K562 (cell line): ENCODE measurements around the gene BRWD1. TPM values are rescaled to one million over a fixed set of nuclear protein-coding genes. Genes with fewer than 3 reads are reported as not detected.

Source experiments
- ADNP ChIP-seq: fragments of 200-800 bp; sonication (Bioruptor generic); IDR thresholded peaks from 2 replicates; pipeline ENCODE4 v1.6.1; 2016; ENCODE audit warnings: missing genetic modification characterization, missing compliant biosample characterization
- BRF2 ChIP-seq: IDR thresholded peaks from 3 replicates; pipeline ENCODE4 v1.6.1; 2011; ENCODE audit warnings: borderline replicate concordance, mild to moderate bottlenecking; ENCODE audit not compliant: insufficient read length, insufficient read depth
- CC2D1A ChIP-seq: fragments of 450-650 bp; IDR thresholded peaks from 2 replicates; pipeline ENCODE4 v1.6.1; 2017; ENCODE audit warnings: mild to moderate bottlenecking
- CREB3L1 ChIP-seq: fragments of 450-650 bp; IDR thresholded peaks from 2 replicates; pipeline ENCODE4 v1.6.1; 2014; ENCODE audit warnings: low read depth, mild to moderate bottlenecking, moderate library complexity, borderline replicate concordance
- CREBBP ChIP-seq: IDR thresholded peaks from one replicate; pipeline ENCODE4 v1.6.1; 2012; ENCODE audit warnings: low read depth, mild to moderate bottlenecking, control low read depth, inconsistent platforms, low read length
- ERF ChIP-seq: fragments of 450-650 bp; formaldehyde crosslinking; IDR thresholded peaks from 2 replicates; pipeline ENCODE4 v1.4.0; 2020; ENCODE audit warnings: mild to moderate bottlenecking, mixed read lengths
- GABPB1 ChIP-seq: sonication (generic); formaldehyde crosslinking; IDR thresholded peaks from 2 replicates; pipeline ENCODE4 v1.8.0; 2022; ENCODE audit warnings: mild to moderate bottlenecking, missing genetic modification reagents
- HOXB6 ChIP-seq: fragments of 250-450 bp; sonication (Bioruptor Pico); IDR thresholded peaks from 2 replicates; pipeline ENCODE4 v1.5.1; 2022; ENCODE audit warnings: mild to moderate bottlenecking, borderline replicate concordance
- JUND ChIP-seq, 2 experiments: IDR thresholded peaks; 2 replicates in 1 of 2; 3 replicates in 1 of 2; pipeline ENCODE4 v1.6.1; 2011; ENCODE audit warnings: borderline replicate concordance in 2 of 2, low read depth in 2 of 2, low read length in 2 of 2, improper control_type of control experiment in 1 of 2, missing biosample characterization in 1 of 2, missing genetic modification characterization in 1 of 2, missing genetic modification reagents in 1 of 2
- MIER1 ChIP-seq: fragments of 450-650 bp; IDR thresholded peaks from 2 replicates; pipeline ENCODE4 v1.6.1; 2016; ENCODE audit warnings: antibody characterized with exemption, mild to moderate bottlenecking, low read depth
- MTF1 ChIP-seq: fragments of 250-450 bp; sonication (Bioruptor Pico); IDR thresholded peaks from 2 replicates; pipeline ENCODE4 v1.9.0; 2021; ENCODE audit warnings: moderate library complexity, mild to moderate bottlenecking, inconsistent platforms, borderline replicate concordance
- NFE2 ChIP-seq: IDR thresholded peaks from 2 replicates; pipeline ENCODE4 v1.6.1; 2014; ENCODE audit warnings: antibody characterized with exemption, low read depth
- NR2C1 ChIP-seq, 2 experiments: fragments of 450-650 bp; IDR thresholded peaks; 2 replicates each; pipeline ENCODE4 v1.6.1; 2017; ENCODE audit warnings: mild to moderate bottlenecking in 2 of 2, antibody characterized with exemption in 1 of 2, inconsistent platforms in 1 of 2, missing compliant biosample characterization in 1 of 2, missing genetic modification characterization in 1 of 2
- PRMT5 ChIP-seq: sonication (generic); formaldehyde crosslinking; IDR thresholded peaks from 2 replicates; pipeline ENCODE4 v1.5.0; 2020; ENCODE audit warnings: missing genetic modification reagents
- RBM22 ChIP-seq: fragments of 200-400 bp; formaldehyde crosslinking; IDR thresholded peaks from 2 replicates; pipeline ENCODE4 v1.6.1; 2018; ENCODE audit warnings: low read length, low read depth; ENCODE audit not compliant: poor library complexity, severe bottlenecking
- RFX5 ChIP-seq: IDR thresholded peaks from 2 replicates; pipeline ENCODE4 v1.6.1; 2011; ENCODE audit warnings: low read depth, mild to moderate bottlenecking, improper control_type of control experiment, low read length
- RNF2 ChIP-seq: sonication (generic); IDR thresholded peaks from 2 replicates; pipeline ENCODE4 v1.6.1; 2016
- TAF9B ChIP-seq: fragments of 450-650 bp; IDR thresholded peaks from 2 replicates; pipeline ENCODE4 v1.6.1; 2018; ENCODE audit warnings: mild to moderate bottlenecking; ENCODE audit not compliant: partially characterized antibody
- XRCC4 ChIP-seq: IDR thresholded peaks from one replicate; pipeline ENCODE4 v1.6.1; 2011; ENCODE audit not compliant: insufficient read depth, insufficient read length; ENCODE audit errors: extremely low read depth
- ZNF3 ChIP-seq: fragments of 250-450 bp; sonication (Bioruptor Pico); IDR thresholded peaks from 2 replicates; pipeline ENCODE4 v1.5.0; 2021; ENCODE audit warnings: mild to moderate bottlenecking, moderate library complexity
- ZNF76 ChIP-seq: fragments of 250-450 bp; sonication (Bioruptor Pico); IDR thresholded peaks from 2 replicates; pipeline ENCODE4 v1.4.0; 2020; ENCODE audit warnings: mild to moderate bottlenecking, moderate library complexity, borderline replicate concordance
- ZNF764 ChIP-seq: fragments of 250-450 bp; sonication (Bioruptor Pico); IDR thresholded peaks from 2 replicates; pipeline ENCODE4 v1.4.0; 2020; ENCODE audit warnings: low read depth, mild to moderate bottlenecking, moderate library complexity
- polyA plus RNA-seq, 8 experiments: library from polyadenylated mRNA; depleted of rRNA in 4 of 8; stranded (reverse) in 5 of 8; unstranded in 3 of 8; fragments of >200 nt; fragmentation: Nextera tagmentation in 2 of 8; fragmentation: Illumina TruSeq in 1 of 8; extraction: Ambion mirVana in 2 of 8; extraction: Trizol in 1 of 8; gene quantifications; 2 replicates each; pipeline versions ENCODE4 v1.2.1 to v1.2.3, GENCODE V29; 2011 to 2014; ENCODE audit warnings: inconsistent platforms in 1 of 8, missing spikeins in 1 of 8
- total RNA-seq, 7 experiments: library from RNA; depleted of rRNA in 6 of 7; stranded (reverse); fragments of >200 nt in 6 of 7; fragmentation: Illumina TruSeq in 2 of 7; extraction: Trizol in 2 of 7; gene quantifications; 2 replicates each; pipeline versions ENCODE4 v1.2.1 to v1.2.3, GENCODE V29; 2011 to 2021; ENCODE audit warnings: low replicate concordance in 1 of 7
- TF ChIP-seq, protein P1 (sequence below): fragments of 250-450 bp; sonication (Bioruptor Pico); IDR thresholded peaks from 2 replicates; pipeline ENCODE4 v1.5.0; 2021
- TF ChIP-seq, protein P2 (sequence below): sonication (generic); formaldehyde crosslinking; IDR thresholded peaks from 2 replicates; pipeline ENCODE4 v1.8.0; 2022; ENCODE audit warnings: mild to moderate bottlenecking, missing genetic modification reagents

The BRWD1 gene
- total and polyA plus RNA-seq, 9 of the 15 experiments (the other 6 are each of a cell fraction or from before 2014, with no cell fraction given) = 10.1 to 60.2 (median 34.1) TPM

- peak; percentile 62; the same call in 1 of the 2 replicates for TF ChIP-seq CREB3L1
- TF ChIP-seq NFE2 = no peak
- no peak for TF ChIP-seq ZNF3 (CRISPR knock-in tag)
- TF ChIP-seq ZNF76 = no peak
- no peak for TF ChIP-seq ZNF764 (CRISPR knock-in tag)
- TF ChIP-seq JUND (IDR thresholded peaks at IDR 0.05; ENCODE audit: borderline replicate concordance, low read depth, low read length) = no peak
- no peak for TF ChIP-seq JUND (tag; IDR thresholded peaks at IDR 0.05; ENCODE audit: borderline replicate concordance, low read depth, low read length)
- TF ChIP-seq ERF (CRISPR knock-in tag) = no peak
- peak; percentile 32; the same call in 1 of the 2 replicates for TF ChIP-seq NR2C1 (IDR thresholded peaks at IDR 0.05)
- TF ChIP-seq NR2C1 (tag; IDR thresholded peaks at IDR 0.05) = no peak
- no peak for TF ChIP-seq ADNP
- TF ChIP-seq XRCC4 = no peak
- TF ChIP-seq PRMT5 (CRISPR knock-in tag) = no peak
- TF ChIP-seq BRF2 = no peak
- peak; percentile 10 for TF ChIP-seq TAF9B
- TF ChIP-seq RBM22 = peak; percentile 100
- no peak for TF ChIP-seq RNF2
- no peak for TF ChIP-seq RFX5
- TF ChIP-seq, protein P1, sequence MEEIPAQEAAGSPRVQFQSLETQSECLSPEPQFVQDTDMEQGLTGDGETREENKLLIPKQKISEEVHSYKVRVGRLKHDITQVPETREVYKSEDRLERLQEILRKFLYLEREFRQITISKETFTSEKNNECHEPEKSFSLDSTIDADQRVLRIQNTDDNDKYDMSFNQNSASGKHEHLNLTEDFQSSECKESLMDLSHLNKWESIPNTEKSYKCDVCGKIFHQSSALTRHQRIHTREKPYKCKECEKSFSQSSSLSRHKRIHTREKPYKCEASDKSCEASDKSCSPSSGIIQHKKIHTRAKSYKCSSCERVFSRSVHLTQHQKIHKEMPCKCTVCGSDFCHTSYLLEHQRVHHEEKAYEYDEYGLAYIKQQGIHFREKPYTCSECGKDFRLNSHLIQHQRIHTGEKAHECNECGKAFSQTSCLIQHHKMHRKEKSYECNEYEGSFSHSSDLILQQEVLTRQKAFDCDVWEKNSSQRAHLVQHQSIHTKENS (CRISPR knock-in tag) = 0 out of 2 replicates have a peak, but pooled peaks have one; percentile 62
- TF ChIP-seq, protein P2, sequence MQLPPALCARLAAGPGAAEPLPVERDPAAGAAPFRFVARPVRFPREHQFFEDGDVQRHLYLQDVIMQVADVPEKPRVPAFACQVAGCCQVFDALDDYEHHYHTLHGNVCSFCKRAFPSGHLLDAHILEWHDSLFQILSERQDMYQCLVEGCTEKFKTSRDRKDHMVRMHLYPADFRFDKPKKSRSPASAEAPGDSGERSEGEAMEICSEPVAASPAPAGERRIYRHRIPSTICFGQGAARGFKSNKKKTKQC (CRISPR knock-in tag) = 0 out of 2 replicates have a peak, but pooled peaks have one; percentile 88
- TF ChIP-seq CC2D1A = no peak
- no peak for TF ChIP-seq GABPB1
- TF ChIP-seq HOXB6 (CRISPR knock-in tag) = no peak
- TF ChIP-seq MTF1 (CRISPR knock-in tag) = no peak
- no peak for TF ChIP-seq CREBBP
- no peak for TF ChIP-seq MIER1
Measured at GRCh38 chr21:39182484-39183271, 130.8 kb downstream of the BRWD1 start (continued).
